ENCODE measurements around the gene BMERB1.
"Not testable (repeated sequence)": the region's sequence is repeated elsewhere in the genome, so short reads cannot be mapped to it uniquely, and the experiment has no call there.

Gene BMERB1

DNA sequence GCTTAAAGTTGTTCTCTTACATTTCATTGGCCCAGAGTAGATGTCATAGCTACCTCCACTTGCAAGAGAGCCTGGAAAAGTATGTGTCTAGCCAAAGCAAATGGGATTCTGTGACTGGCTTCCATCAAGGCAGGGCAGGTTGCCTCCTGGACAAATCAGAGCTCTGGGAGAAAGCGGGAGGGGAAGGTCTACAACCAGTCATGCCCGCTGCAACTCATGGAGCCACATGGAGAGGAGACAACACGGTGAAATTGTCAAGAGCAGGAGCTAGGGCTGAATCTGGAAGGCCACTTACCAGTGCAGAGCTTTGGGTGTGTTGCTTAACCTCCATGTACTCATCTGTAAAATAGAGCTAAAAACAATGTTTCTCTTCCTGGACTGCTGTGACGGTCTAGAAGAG lies 124.8 kb downstream of the BMERB1 start:
- DNase-seq (ENCODE audit: low read depth) = no peak

DNA sequence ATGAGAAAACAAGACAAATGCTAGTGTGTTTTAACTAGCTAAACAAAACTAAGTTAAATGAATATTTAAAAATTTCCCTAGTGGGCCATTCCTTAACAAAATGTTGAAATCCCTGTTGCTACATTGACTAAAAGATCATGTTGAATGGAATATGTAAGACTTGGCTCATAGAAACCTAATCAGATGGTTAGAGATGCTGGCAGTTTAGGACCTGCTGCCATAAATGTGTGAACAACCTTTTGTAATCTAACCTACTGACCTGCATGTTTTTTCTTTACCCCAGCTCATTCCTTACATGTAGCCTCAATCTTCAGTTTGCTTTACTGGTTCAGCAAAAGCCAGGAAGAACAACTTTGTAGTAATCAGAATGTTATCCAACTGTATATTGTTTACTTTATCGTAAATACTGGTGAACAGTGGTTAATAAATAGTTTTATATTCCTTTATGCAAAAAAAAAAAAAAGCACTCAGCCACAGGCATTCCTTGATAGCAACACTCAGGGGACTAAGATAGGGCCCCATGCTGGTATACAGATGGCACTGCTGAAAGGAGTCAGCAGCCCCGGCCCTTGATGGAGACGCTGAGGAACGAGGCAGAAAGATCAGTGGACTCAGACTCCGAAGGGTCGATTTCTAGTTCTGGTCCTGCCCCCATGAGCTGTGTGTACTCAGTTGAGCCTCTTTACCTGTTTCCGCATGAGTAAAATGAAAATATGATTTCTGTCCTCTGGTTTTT lies 130.4 kb downstream of the BMERB1 start:
- DNase-seq (ENCODE audit: low read depth) = no peak

GRCh38 chr16:15566095-15566494 lies 131.7 kb downstream of the BMERB1 start:
- DNase-seq (ENCODE audit: low read depth) = no peak

GRCh38 chr16:15567823-15568222 lies 133.4 kb downstream of the BMERB1 start:
- no peak for DNase-seq (ENCODE audit: low read depth)

DNA sequence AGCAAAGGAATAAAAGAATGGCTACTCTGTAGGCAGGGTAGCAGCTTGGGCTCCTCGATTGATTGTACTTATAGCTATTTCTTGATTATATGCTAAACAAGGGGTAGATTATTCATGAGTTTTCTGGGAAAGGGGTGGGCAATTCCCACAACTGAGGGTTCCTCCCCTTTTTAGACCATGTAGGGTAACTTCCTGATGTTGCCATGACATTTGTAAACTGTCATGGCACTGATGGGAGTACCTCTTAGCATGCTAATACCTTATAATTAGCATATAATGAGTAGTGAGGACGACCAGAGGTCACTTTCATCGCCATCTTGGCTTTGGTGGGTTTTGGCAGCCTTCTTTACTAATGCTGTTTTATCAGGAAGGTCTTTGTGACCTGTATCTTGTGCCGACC lies 136.3 kb downstream of the BMERB1 start:
- DNase-seq (ENCODE audit: low read depth) = not testable (repeated sequence)

DNA sequence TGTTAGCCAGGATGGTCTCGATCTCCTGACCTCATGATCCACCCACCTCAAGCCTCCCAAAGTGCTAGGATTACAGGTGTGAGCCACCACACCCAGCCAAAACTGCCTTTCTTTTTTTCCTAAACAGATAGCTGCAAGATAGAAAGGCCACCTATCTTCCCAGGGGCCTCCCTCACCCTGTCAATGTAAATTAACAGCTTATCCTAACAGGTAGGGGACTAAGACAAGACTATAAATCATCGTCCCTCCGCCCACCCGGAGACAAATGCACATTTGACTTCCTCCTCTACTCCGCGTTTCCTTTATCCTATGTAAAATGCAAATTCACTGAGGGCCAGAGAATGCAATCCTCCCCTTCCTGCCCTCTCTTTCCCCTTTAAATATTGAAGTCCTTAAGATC lies 137.2 kb downstream of the BMERB1 start:
- no peak for DNase-seq (ENCODE audit: low read depth)

- peak; percentile 67 for DNase-seq (ENCODE audit: low read depth)
These were observed 138.1 kb downstream of the BMERB1 start for GRCh38 chr16:15572329-15573001.

DNA sequence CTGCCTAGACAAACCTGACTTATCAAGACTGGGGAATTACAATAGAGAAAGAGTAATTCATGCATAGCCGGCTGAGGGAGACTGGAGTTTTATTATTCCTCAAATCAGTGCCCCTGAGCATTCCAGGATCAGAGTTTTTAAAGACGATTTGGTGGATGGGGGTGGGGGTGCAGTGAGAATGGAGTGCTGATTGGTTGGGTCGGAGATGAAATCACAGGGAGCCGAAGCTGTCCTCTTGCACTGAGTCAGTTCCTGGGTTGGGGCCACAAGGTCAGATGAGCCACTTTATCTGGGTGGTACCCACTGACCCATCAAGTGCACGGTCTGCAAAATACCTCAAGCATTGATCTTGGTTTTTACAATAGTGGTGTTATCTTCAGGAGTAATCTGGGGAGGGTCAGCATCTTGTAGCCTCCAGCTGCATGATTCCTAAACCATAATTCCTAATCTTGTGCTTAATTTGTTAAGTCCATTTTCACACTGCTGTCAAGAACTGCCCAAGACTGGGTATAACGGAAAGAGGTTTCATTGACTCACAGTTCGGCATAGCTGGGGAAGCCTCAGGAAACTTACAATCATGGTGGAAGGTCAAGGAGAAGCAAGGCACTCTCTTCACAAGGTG lies 139.0 kb downstream of the BMERB1 start:
- DNase-seq (ENCODE audit: low read depth) = no peak

- DNase-seq (ENCODE audit: low read depth) = not testable (repeated sequence)
These were observed 139.7 kb downstream of the BMERB1 start for GRCh38 chr16:15573896-15574613.

- DNase-seq (ENCODE audit: low read depth) = no peak
These were observed 140.2 kb downstream of the BMERB1 start for GRCh38 chr16:15574614-15574948.

- DNase-seq (ENCODE audit: low read depth) = no peak
These were observed 141.1 kb downstream of the BMERB1 start for GRCh38 chr16:15575293-15576049.

- no peak for DNase-seq (ENCODE audit: low read depth)
These were observed 142.9 kb downstream of the BMERB1 start for GRCh38 chr16:15576960-15577958.

DNA sequence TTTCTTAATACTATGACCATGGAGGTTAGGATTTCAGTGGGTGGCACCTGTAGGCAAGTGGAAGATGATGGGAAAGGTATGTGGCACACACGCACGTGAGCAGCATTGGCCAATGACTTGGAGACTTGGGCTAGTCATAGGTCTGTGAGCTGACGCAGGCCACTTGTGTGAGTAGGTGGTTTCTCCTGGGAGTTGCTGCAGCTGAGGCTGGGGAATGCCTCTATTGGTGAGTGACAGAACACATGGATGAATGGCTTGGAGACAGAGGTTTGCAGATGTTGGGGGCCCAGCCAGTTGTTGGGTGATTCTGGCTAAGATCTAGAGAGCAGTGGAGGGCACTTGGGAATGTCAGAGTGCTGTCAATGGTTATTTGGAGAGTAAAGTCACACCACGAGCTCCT lies 144.4 kb downstream of the BMERB1 start:
- DNase-seq (ENCODE audit: low read depth) = no peak

- DNase-seq (ENCODE audit: low read depth) = no peak
These were observed 146.9 kb downstream of the BMERB1 start for GRCh38 chr16:15581127-15581815.

GRCh38 chr16:15583526-15583925 lies 149.1 kb downstream of the BMERB1 start:
- DNase-seq (ENCODE audit: low read depth) = no peak

DNA sequence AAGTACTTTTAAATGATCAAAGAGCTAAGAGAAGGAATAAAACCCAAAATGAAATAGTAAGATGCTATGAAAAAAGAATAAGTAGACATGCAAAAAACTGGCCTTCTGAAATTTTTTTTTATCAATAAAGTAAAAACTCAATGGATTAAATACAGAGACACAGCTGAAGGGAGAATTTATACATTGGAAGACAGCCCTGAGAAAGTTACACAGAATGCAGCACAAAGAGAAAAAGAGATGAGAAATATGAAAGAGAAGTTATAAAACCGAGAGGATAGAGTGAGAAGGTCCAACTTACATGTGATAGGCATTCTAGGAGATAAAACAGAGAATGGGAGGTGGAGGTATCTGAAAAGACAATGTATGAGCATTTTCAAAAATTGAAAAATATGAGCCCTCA lies 151.6 kb downstream of the BMERB1 start:
- DNase-seq (ENCODE audit: low read depth) = no peak

DNA sequence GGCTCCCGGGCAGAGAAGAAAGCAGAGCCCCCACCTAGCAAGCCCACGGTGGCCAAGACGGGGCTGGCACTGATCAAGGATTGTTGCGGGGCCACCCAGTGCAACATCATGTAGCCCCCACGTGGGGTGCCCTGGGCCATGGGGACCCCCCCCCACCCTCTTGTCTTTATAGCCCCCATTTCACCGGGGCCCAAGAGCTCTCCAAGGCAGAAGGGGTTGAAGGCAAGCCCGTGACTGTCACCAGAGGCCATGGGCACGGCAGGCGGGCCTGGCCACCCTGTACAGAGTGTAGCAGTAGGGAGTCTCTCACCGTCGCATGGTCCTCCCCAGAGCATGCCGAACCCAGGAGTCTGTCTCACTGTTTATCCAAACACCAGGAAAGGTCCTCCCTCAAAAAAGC lies 152.3 kb downstream of the BMERB1 start:
- DNase-seq (ENCODE audit: low read depth) = no peak

GRCh38 chr16:15587152-15587825 lies 152.9 kb downstream of the BMERB1 start:
- DNase-seq (ENCODE audit: low read depth) = no peak

DNA sequence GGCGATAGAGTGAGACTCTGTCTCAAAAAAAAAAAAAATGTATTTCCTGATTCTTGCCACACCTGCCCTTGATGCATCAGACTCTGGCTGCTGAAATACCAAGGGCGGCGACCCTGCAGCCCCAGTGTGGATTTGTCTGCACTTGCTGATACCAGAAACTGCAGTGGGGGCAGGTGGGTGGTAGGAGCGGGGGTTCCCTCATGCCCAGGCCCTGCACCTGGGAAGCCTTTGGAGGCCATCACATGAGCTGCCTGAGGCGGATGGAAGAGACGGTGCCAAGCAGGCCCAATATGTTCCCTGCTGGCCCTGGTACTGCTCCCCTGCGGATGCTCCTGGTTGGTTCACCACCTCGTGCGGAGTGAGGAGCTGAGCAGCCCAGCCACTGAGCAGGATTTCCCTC lies 157.9 kb downstream of the BMERB1 start:
- DNase-seq (ENCODE audit: low read depth) = no peak

GRCh38 chr16:15593235-15593634 lies 158.8 kb downstream of the BMERB1 start:
- no peak for DNase-seq (ENCODE audit: low read depth)
